Bone marrow (tissue), 2 donors: Measurements from ENCODE around the gene AGRP.

Source experiments
- DNase-seq, 2 donors: peaks; one replicate each; lab custom pipeline; 2025; lab: John Stamatoyannopoulos, UW

The AGRP gene

GRCh38 chr16:67445913-67446907, 37.1 kb downstream of the AGRP start:
- DNase-seq, result no peak

- no peak for DNase-seq
Observed at GRCh38 chr16:67445441-67445912, 37.9 kb downstream of the AGRP start.

GRCh38 chr16:67445126-67445426, 38.3 kb downstream of the AGRP start:
- DNase-seq, result no peak

DNA sequence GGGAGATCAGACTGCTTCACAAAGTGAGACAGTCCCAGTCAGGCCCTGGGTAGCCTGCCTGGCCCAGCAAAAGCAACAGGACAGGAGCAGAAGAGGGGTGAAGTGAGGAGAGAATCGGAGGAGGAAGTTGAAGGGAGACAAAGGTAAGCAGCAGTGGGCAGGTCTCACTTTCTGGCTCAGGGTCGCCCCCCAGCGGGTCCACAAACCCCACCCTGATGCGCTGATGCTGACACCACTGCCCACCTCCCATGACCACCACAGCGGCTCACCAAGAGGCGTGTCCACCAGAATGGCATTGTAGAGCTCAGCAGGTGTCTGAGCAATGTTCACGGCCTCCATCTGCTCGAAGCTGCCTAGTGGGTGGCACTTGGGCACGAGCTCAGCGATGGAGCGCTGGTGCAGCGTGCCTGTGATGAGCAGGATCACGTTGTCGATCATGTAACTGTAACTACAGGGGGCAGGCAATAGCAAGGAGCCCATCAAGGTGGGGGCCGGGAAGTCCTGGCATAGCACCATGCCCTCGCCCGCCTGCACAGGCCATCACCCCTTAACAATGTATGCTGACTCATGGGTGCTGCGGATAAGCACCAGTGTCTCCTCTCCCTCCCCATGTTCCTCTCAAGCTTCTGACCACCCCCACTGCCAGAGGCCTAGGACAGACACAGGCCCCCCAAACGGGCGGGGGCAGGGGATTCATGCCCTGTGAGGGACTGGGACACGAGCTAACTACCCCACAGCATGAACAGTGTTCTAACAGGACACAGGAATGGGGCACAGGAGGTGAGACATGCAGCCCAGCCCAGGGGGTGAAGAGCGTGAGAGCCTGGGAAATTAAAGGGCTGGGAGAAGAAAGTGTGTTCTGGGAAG, 38.9 kb downstream of the AGRP start:
- DNase-seq, result no peak

GRCh38 chr16:67443265-67443664, 40.1 kb downstream of the AGRP start:
- no peak for DNase-seq

DNA sequence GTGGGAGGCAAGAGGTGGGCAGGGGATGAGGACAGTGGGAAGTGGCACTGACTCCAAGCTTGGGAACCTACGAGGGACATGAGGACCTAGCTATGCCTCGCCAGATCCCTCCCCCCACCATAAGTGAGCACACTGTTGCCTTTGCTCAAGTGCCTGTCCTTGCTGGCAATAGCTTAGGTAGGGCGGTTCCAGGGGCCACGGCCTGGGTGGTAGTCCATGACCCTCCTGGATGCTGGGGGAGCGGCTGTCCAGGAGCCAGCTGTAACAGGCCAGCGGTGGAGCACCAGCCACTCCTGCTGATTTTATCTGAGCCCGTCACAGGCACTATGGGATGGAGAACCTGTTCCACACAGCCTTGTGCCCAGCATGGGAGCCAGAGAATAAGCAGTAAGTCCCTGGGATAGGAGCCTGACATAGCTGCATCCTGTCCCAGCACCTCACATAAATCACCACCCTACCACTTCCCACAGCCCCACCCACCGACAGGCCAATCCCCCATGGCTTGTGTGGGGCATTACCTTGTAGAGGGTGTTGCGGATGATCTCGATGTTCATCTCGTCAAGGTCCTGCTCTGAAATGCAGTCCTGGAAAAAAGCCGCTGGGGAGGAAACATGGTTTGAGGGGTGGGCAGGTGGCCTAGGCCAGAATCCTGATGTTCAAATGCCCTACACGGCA, 40.6 kb downstream of the AGRP start:
- DNase-seq, result no peak

GRCh38 chr16:67441907-67442306, 41.4 kb downstream of the AGRP start:
- DNase-seq, result no peak

DNA sequence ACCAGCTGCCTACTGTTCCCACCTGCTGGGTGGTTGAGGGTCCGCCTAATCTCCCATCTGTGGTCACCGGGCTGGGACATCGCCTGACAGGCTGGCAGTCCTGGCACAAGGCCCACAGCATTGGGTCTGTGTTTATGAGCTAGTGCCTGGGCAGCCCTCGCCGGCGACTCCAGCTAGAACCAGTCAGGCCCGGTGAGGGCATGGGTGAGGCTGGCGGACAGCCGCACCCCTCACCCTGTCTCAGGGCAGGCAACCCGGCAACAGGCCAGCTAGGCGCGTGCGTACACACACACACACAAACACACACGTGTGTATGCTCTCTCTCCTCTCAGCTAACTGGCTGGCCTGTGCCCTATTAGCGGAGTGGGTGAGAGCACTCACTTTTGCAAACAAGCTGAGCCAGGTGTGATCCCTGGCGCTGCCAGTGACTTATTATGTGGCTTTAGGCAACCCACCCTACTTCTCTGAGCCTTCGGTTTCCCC, 42.0 kb downstream of the AGRP start:
- DNase-seq, result no peak

DNA sequence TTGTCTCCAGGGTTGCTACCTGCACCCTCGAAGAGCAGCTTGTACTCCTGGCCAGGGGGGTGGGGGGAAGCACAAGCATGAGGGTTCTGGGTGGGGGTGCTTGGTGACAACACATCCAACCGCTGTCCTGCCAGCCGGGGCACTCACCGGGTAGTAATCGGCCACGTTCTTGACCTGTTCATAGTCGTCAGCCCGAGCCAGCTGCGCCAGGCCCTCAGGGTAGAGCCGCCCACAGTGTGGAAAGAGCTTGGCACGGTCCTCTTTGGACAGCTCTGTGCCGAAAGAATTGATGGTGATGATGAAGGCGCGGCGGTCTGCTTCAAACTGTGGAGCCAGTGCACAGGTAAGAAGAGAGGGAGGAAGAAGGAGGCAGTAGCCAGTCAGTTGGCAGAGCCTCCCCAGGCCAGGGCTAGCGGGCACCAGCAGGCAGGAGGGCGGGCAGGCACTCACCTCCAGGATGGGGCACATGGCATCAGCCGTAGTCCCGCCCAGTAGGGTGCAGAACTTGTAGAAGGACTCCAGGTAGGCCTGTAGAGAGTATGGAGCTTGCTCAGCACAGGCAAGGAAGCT, 44.4 kb downstream of the AGRP start:
- DNase-seq, result no peak

- DNase-seq, result no peak
Observed at GRCh38 chr16:67438098-67438791, 45.1 kb downstream of the AGRP start.

DNA sequence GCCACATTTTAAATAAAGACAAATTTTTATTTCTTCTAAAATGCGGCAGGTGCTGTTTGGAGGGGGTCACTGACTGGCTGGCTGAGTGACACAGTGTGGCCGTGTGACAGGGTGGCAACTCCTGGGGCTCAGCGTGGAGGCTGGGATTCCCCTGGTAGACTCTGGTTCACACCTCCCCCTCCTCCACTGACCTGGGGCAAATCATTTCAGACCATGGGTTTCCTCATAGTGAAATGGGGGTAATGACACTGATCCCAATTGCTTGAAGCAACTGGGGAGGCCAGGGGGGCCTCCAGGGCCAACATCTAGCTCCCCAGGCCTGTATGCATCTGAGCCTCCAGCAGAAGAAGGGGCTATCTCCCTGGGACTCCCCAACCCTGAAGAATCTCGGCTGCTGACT, 45.8 kb downstream of the AGRP start:
- DNase-seq, result no peak

GRCh38 chr16:67436640-67437193, 46.6 kb downstream of the AGRP start:
- DNase-seq, result no peak

- DNase-seq, result no peak
Observed at GRCh38 chr16:67435758-67436164, 47.6 kb downstream of the AGRP start.

GRCh38 chr16:67433131-67433719, 50.1 kb downstream of the AGRP start:
- no peak for DNase-seq
